NCI-H524 treated with DMSO at 0.1 percent for 48 hours (cell line): ENCODE results near the gene RBPJL.
A peak's percentile ranks its signal among the peaks of the same experiment; 100 is the strongest.

ENCODE experiments used
- DNase-seq: peaks from one replicate; lab custom pipeline; 2025; lab: John Stamatoyannopoulos, UW

RBPJL gene

GRCh38 chr20:45317826-45318225, 11.2 kb downstream of the RBPJL start:
- no peak for DNase-seq

DNA sequence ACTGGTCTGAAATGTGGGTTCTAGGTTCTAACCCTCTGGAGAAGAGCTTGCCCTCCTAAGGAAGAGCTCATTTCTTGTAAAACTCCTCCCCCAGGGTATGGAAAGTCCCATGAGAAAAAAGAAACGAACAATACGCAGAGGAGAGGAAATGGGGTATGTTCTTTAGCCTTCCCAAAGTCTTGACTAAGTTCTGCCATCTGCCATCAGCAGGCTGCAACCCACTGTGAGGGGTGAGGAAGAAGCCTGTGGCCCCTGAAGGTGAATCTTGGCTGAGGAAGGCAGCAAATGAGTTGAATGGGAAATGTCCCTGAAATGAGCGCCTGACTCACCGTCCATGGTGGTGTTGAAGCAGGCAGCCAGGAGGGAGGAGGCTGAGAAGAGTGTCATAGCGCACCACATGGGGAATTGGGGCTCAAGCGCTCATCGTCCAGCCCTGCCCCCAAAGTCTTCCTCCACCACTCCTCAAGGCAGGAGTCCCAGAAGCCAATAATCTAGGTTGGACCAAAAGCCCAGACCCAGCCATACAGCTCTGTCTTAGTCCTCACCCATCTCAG, 11.8 kb downstream of the RBPJL start:
- DNase-seq, result no peak

DNA sequence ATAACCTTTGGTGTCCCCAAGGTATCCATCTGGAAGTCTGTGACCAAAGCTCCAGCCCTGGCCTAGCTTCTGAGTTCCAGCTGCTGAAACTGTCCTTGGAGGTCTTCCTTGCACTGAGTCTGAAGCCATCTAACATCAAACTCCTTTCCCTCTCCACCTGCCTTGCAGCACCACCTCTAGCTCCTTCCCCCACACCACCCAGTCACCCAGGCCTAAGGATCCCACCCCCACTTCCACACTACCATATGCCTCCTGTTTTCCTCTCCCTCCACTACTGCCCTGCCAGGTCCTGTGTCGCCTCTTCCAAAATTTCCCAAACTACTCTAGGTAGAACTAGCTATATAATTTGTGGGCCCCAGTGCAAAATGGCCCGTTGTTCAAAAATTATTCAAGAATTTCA, 12.3 kb downstream of the RBPJL start:
- no peak for DNase-seq

DNA sequence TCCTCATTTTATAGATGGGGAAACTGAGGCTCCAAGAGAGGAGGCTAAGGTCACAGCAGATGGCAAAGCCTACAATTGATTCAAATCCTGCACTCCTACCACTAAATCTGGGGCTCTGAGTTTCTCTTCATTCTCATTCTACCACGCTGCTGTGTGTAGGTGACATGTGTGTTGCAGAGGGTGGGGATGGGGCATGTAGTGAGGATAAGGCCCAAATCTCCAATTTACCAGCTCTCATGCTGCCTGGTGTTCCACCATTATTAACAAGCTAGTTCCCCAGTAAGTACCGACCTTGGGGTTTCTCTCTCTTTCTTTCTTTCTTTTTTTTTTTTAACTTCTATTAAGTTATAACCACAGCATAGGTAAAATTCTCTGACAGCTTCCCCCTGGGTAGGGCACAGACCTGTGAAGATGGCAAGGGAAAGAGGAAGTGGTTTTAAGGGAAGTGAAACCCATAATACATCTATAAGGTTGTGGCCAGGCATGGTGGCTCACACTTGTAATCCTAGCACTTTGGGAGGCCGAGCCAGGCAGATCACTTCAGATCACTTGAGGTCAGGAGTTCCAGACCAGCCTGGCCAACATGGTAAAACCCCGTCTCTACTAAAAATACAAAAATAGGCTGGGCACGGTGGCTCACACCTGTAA, 14.4 kb downstream of the RBPJL start:
- DNase-seq, result no peak

GRCh38 chr20:45322952-45323383, 16.3 kb downstream of the RBPJL start:
- no peak for DNase-seq

- no peak for DNase-seq
These were observed 17.1 kb downstream of the RBPJL start for GRCh38 chr20:45323731-45324130.

GRCh38 chr20:45325371-45325770, 18.7 kb downstream of the RBPJL start:
- DNase-seq, result no peak

GRCh38 chr20:45328451-45328850, 21.8 kb downstream of the RBPJL start:
- peak; percentile 59 for DNase-seq

- DNase-seq, result no peak
These were observed 23.1 kb downstream of the RBPJL start for GRCh38 chr20:45329497-45330319.

GRCh38 chr20:45330476-45330875, 23.8 kb downstream of the RBPJL start:
- DNase-seq, result no peak

GRCh38 chr20:45336530-45337366, 30.1 kb downstream of the RBPJL start:
- no peak for DNase-seq

GRCh38 chr20:45337367-45338120, 30.9 kb downstream of the RBPJL start:
- DNase-seq, result no peak

- no peak for DNase-seq
These were observed 31.7 kb downstream of the RBPJL start for GRCh38 chr20:45338121-45339030.

DNA sequence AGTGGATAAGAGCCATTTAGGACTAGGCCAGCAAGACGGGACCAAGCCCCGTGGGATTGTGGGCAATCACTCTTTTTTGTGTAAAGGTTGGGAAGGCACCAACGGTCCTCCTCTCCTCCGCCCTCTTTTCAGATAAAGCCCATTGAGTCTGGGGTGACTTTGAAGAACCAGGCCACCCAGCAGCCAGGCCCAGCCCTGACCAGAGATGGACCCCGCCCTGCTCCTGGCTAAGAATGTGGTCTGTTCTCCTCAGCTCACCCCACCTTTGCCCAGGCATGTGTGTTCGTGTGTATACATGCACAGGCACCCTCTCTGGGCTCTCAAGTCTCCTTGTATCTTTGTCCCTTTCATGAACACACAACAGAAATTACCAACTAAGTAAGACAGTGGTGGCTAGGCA, 32.4 kb downstream of the RBPJL start:
- no peak for DNase-seq

- DNase-seq, result no peak
These were observed 33.2 kb downstream of the RBPJL start for GRCh38 chr20:45339799-45340198.

DNA sequence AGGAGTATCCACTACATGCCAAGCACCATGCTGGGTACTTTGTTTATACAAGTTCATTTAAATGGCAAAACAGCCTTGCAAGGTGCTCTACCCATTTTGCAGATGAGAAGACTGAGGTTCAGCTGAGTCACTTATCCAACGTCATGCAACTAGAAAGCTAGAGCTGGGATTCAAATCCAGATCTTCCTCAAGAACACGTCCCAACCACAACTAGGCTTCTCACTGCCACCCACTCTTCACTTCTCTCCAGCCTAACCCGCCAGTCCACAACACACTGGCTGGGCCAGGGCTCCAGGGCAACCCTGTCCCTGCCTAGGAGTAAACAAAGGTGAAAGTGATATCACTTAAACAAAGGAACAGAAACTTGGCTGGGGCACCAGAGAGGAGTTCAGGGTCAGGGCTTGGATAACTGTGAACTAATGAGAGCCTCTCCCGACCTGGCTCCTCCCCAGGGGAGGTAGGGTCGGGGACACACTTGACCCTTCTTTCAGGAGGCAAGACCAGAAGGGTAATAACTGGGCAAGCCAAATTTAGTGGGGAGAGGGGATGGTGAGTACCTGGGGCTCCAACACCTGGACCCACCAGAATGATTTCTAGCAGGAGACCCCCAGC, 33.7 kb downstream of the RBPJL start:
- DNase-seq, result no peak

DNA sequence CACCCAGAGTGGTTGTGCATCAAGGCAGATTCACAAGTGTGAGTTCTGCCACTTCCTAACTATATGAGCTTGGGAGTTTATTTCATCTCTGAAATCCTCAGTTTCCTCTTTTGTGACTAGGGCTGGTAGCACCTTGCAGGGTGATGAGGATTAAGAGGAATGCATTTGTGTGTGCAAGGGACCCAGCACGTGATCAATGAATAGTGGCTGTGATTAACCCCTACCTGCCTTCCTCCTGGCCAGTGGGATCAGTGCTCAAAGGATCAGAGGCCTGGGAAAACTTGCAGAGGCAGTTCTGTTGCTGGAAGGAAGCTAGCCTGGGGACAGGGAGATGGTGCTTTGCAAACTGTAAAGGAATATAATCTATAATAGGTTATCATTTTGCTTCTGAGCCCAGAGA, 34.3 kb downstream of the RBPJL start:
- no peak for DNase-seq

DNA sequence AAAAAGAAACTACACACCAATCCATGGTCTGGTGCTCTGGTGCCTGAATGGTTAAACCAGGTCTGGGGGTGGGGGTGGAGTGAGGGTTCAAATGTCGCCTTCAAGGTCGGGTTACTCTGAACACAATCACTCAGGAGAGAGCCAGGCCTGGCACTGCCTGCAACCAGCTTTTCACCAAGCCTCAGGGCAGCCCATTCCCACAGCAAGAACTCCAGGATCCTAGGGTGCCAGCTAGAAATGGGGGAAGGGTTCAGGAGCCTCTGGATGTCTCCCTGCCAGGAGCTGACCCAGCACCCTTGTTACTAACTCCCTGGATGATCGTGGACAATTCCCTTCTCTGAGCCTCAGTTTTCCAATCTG, 34.9 kb downstream of the RBPJL start:
- no peak for DNase-seq

GRCh38 chr20:45341939-45342854, 35.6 kb downstream of the RBPJL start:
- no peak for DNase-seq
